Activated CD8-positive, alpha-beta T cell treated with anti-CD3 and anti-CD28 coated beads for 36 hours (primary cell): ENCODE measurements around the gene PTK6. TPM values are rescaled to one million over a fixed set of nuclear protein-coding genes. Genes with fewer than 3 reads are reported as not detected.

Experiments
- ATAC-seq: fragments of 200-7000 bp; cut with Tn5 transposase; one replicate; pipeline ENCODE4 v1.10.0; 2021; ENCODE audit warnings: mild to moderate bottlenecking, moderate library complexity
- CTCF ChIA-PET: fragments of 350-600 bp; sonication (Branson Sonifier 250); formaldehyde crosslinking; loops from one replicate; lab custom pipeline; 2021; ENCODE audit warnings: antibody characterized with exemption; lab: Charles Lee
- POLR2A ChIA-PET: fragments of 350-600 bp; sonication (Branson Sonifier 250); formaldehyde crosslinking; loops from one replicate; lab custom pipeline; 2021; ENCODE audit warnings: antibody characterized with exemption; lab: Charles Lee
- DNase-seq: peaks from one replicate; pipeline ENCODE4 v3.0.0-alpha.2; 2020
- H3K27ac Mint-ChIP-seq: one replicate; pipeline ENCODE4 v1.8.0; 2021; ENCODE audit warnings: mild to moderate bottlenecking, mixed read lengths
- H3K27me3 Mint-ChIP-seq: one replicate; pipeline ENCODE4 v1.8.0; 2021; ENCODE audit warnings: mixed read lengths
- H3K36me3 Mint-ChIP-seq: one replicate; pipeline ENCODE4 v1.8.0; 2021; ENCODE audit warnings: low read depth, mixed read lengths
- H3K4me1 Mint-ChIP-seq: one replicate; pipeline ENCODE4 v1.8.0; 2021; ENCODE audit warnings: low read depth, mixed read lengths
- H3K4me3 Mint-ChIP-seq: one replicate; pipeline ENCODE4 v1.8.0; 2021; ENCODE audit warnings: mild to moderate bottlenecking, moderate library complexity, mixed read lengths
- H3K9me3 Mint-ChIP-seq: one replicate; pipeline ENCODE4 v1.8.0; 2021; ENCODE audit warnings: mixed read lengths
- intact Hi-C: fragments of 100-400 bp; cut with micrococcal nuclease; formaldehyde crosslinking; loops from one replicate; pipeline ENCODE4 v1.10.0; 2022
- total RNA-seq, 2 experiments: library from RNA; stranded (reverse); gene quantifications; one replicate each; pipeline ENCODE4 v1.2.3, GENCODE V29; 2021
- TF ChIP-seq, protein P1 (sequence below): fragments of 200-600 bp; IDR thresholded peaks from one replicate; pipeline ENCODE4 v1.8.0; 2022; ENCODE audit warnings: antibody characterized with exemption, mild to moderate bottlenecking

Gene PTK6
- total RNA-seq, 2 experiments from 2014 or later = 0.18 TPM; not detected in 1

DNA sequence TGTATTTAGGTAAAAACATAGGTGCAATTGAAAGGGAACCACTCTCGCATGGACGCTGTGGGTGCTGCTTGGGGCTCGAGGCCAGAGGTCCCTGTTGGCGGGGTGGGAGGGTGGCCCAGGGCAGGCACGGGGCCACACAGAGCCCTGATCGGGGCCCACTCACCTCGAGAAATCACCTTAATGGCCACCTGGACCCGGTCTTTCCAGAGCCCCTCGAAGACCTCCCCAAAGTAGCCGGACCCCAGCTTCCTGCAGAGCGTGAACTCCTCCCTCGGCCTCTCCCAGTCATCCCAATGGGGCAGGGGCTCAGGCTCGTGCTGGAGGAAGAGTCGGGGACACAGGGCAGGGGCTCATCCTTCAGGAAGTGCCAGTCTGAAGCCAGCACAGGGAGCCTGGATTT is 3.8 kb downstream of the PTK6 start:
- Mint-ChIP-seq H3K36me3 (no peaks in the 10 kb centered on the region), H3K27me3 (no peaks in the 10 kb centered on the region), H3K27ac (no peak overlapping the region), H3K4me1 (peaks cover 17% of the 10 kb centered on the region), H3K4me3 (no peak overlapping the region), H3K9me3 (no peaks in the 10 kb centered on the region)
- no peak for DNase-seq
- CTCF ChIA-PET = no interaction called here
- intact Hi-C loops = no loop called here
- POLR2A ChIA-PET = interaction anchor here (4.0 kb wide), 1 partner anchor 11 kb away, joined by 20 read pairs; no protein-coding TSS in a partner anchor
- TF ChIP-seq, protein P1, sequence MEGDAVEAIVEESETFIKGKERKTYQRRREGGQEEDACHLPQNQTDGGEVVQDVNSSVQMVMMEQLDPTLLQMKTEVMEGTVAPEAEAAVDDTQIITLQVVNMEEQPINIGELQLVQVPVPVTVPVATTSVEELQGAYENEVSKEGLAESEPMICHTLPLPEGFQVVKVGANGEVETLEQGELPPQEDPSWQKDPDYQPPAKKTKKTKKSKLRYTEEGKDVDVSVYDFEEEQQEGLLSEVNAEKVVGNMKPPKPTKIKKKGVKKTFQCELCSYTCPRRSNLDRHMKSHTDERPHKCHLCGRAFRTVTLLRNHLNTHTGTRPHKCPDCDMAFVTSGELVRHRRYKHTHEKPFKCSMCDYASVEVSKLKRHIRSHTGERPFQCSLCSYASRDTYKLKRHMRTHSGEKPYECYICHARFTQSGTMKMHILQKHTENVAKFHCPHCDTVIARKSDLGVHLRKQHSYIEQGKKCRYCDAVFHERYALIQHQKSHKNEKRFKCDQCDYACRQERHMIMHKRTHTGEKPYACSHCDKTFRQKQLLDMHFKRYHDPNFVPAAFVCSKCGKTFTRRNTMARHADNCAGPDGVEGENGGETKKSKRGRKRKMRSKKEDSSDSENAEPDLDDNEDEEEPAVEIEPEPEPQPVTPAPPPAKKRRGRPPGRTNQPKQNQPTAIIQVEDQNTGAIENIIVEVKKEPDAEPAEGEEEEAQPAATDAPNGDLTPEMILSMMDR = no peak
- ATAC-seq = no peak

DNA sequence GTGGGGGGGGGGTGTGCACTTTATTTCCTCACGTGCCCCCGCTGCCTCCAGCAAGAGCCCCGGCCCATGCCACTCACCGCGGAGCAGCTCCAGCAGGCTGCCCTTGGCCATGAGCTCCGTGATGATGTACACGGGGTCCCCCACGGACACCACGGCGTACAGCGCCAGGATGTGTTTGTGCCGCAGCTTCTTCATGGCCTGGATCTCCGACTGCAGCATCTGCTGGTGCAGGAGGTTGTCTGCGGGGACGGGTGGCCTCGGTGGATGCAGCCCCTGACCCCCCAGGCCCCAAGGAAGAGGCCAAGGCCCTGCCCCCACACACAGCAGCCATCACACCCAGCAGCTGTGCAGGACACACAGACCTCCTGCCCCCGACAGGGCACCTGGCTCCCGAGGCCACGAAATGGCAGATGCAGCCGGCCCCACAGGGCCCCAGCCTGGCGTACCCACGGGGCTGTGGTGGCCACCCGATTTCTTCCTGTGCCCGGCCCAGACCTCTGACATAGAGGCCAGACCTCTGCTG is 4.7 kb downstream of the PTK6 start:
- H3K27ac Mint-ChIP-seq = no peak overlapping the region
- no peaks in the 10 kb centered on the region for H3K36me3 Mint-ChIP-seq
- H3K27me3 Mint-ChIP-seq = no peaks in the 10 kb centered on the region
- TF ChIP-seq, protein P1 = no peak
- peaks cover 15% of the 10 kb centered on the region for H3K4me1 Mint-ChIP-seq
- H3K4me3 Mint-ChIP-seq = no peak overlapping the region
- POLR2A ChIA-PET = interaction anchor here (4.0 kb wide), 1 partner anchor 10 kb away, joined by 20 read pairs; no protein-coding TSS in a partner anchor
- ATAC-seq (no peak), DNase-seq (no peak)
- CTCF ChIA-PET = no interaction called here
- intact Hi-C loops = no loop called here
- H3K9me3 Mint-ChIP-seq = no peaks in the 10 kb centered on the region

GRCh38 chr20:63531686-63532448 is 5.3 kb downstream of the PTK6 start:
- Mint-ChIP-seq H3K9me3 (no peaks in the 10 kb centered on the region), H3K4me3 (no peak overlapping the region), H3K36me3 (no peaks in the 10 kb centered on the region), H3K27me3 (no peaks in the 10 kb centered on the region), H3K27ac (no peak overlapping the region), H3K4me1 (peaks cover 10% of the 10 kb centered on the region)
- TF ChIP-seq, protein P1 = no peak
- intact Hi-C loops = no loop called here
- CTCF ChIA-PET = no interaction called here
- POLR2A ChIA-PET = interaction anchor here (1.2 to 4.0 kb wide), 2 partner anchors 10 to 167 kb away, joined by 3 to 20 read pairs; no protein-coding TSS in a partner anchor
- DNase-seq = no peak
- ATAC-seq = no peak

DNA sequence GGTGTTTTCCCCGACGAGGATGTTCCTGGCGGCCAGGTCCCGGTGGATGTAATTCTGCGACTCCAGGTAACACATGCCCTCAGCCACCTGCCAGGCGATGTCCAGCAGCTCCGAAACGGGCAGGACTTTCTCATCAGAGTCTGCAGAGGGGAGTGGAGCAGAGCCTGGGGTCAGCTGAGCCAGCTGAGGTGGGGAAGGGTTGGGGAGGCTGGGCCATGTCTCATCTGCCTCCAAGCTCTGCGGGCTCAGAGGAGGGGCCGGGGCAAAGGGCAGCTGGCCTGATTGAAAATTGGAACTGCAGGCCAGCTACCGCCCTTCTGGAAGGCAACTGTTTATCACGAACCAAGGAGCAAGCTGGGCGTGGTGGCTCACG is 6.4 kb downstream of the PTK6 start:
- Mint-ChIP-seq H3K4me3 (no peak overlapping the region), H3K36me3 (no peaks in the 10 kb centered on the region), H3K27me3 (no peaks in the 10 kb centered on the region), H3K9me3 (no peaks in the 10 kb centered on the region), H3K4me1 (peaks cover 7% of the 10 kb centered on the region), H3K27ac (no peak overlapping the region)
- DNase-seq (no peak), ATAC-seq (no peak)
- POLR2A ChIA-PET = interaction anchor here (0.6 to 4.0 kb wide), 3 partner anchors 9 to 168 kb away, joined by 3 to 20 read pairs (median 3); no protein-coding TSS in a partner anchor
- TF ChIP-seq, protein P1 = no peak
- intact Hi-C loops = no loop called here
- CTCF ChIA-PET = no interaction called here
